Suprapubic skin (tissue), 3 donors: ENCODE data around the gene SH2D6.

ENCODE experiments used
- CTCF ChIP-seq, 2 donors: fragments of 200-600 bp in 1 of 2; fragments of 450-650 bp in 1 of 2; sonication (generic) in 1 of 2; IDR thresholded peaks; one replicate each; pipeline ENCODE4 v1.5.1; 2016 to 2019; ENCODE audit warnings: antibody characterized with exemption in 2 of 2, mild to moderate bottlenecking in 1 of 2, moderate library complexity in 1 of 2
- POLR2AphosphoS5 ChIP-seq, 3 donors: sonication (generic); formaldehyde crosslinking; IDR thresholded peaks; one replicate each; pipeline ENCODE4 v1.6.1; 2017; ENCODE audit warnings: antibody characterized with exemption in 3 of 3

DNA sequence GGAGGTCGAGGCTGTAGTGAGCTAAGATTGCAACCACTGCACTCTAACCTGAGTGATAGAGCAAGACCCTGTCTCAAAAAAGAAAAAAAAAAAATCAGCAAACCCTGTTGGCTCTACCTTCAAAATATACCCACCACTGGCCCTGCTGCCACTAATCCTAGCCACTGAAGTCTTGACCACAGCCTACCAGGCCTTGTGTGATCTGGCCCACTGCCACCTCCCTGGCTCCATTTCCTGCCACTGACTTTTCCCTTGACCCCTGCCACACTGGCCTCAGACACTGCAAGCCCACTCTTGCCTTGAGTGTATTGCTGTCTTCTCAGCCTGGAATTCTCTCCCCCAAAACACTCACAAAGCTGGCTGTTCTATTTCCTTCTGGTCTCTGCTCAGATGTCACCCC is 33.7 kb downstream of the SH2D6 start:
- TF ChIP-seq POLR2AphosphoS5 (IDR thresholded peaks at IDR 0.05) = no peak
- TF ChIP-seq CTCF (IDR thresholded peaks at IDR 0.05) = no peak
